HCT116 (cell line): ENCODE data around the gene GRSF1. TPM values are rescaled to one million over a fixed set of nuclear protein-coding genes. Genes with fewer than 3 reads are reported as not detected.

ENCODE experiments used
- ATAC-seq: fragments of 200-7000 bp; cut with Tn5 transposase; 2 replicates; pipeline ENCODE4 v1.9.1; 2020; ENCODE audit warnings: mild to moderate bottlenecking, moderate library complexity
- BruUV-seq: library from RNA; stranded (reverse); fragments of 400-500 nt; replicated peaks from 2 replicates; lab custom pipeline; 2021; lab: Mats Ljungman, UMichigan
- CTCF ChIA-PET: fragments of 300-600 bp; sonication (Branson Sonifier 250); formaldehyde crosslinking; loops from one replicate; lab custom pipeline; 2021; ENCODE audit warnings: antibody characterized with exemption; lab: Charles Lee
- POLR2A ChIA-PET: fragments of 300-600, 350-600 bp; sonication (Branson Sonifier 250); formaldehyde crosslinking; loops from one replicate; lab custom pipeline; 2021; ENCODE audit warnings: antibody characterized with exemption; lab: Charles Lee
- RAD21 ChIA-PET, 2 experiments: fragments of 300-600 bp; sonication (Branson Sonifier 250); formaldehyde crosslinking; loops; one replicate each; lab custom pipeline; 2023; ENCODE audit warnings: low total read pairs in 2 of 2; ENCODE audit not compliant: uncharacterized antibody in 2 of 2, unreplicated experiment in 2 of 2, low non-redundant PET in 1 of 2; lab: Charles Lee
- DNase-seq: peaks from one replicate; pipeline ENCODE4 v3.0.0-alpha.2; 2010; ENCODE audit warnings: low read depth, low spot score
- H2AFZ ChIP-seq: fragments of 200-600 bp; shearing (Covaris generic), sonication (generic); 2 replicates; pipeline ENCODE4 v1.6.1; 2017; ENCODE audit warnings: low read depth, mixed run types, mixed read lengths, antibody characterized with exemption, low read length; ENCODE audit not compliant: poor library complexity, severe bottlenecking
- H3K27ac ChIP-seq: 2 replicates; pipeline ENCODE4 v1.5.1; 2012; ENCODE audit warnings: low read depth, low read length
- H3K27me3 ChIP-seq: fragments of 200-600 bp; sonication (generic); 2 replicates; pipeline ENCODE4 v1.6.1; 2016; ENCODE audit warnings: mixed run types, low read length, mixed read lengths; ENCODE audit not compliant: insufficient read depth
- H3K36me3 ChIP-seq, 2 experiments: fragments of 200-500 bp in 1 of 2; fragments of 200-600 bp in 1 of 2; sonication (Bioruptor generic) in 1 of 2; sonication (generic) in 1 of 2; 2 replicates each; pipeline versions ENCODE4 v1.5.1 to v1.6.1; 2014 to 2016; ENCODE audit warnings: low read length in 2 of 2, inconsistent platforms in 1 of 2, mixed read lengths in 1 of 2, mixed run types in 1 of 2; ENCODE audit not compliant: insufficient read depth in 2 of 2, control insufficient read depth in 1 of 2
- H3K4me1 ChIP-seq, 2 experiments: fragments of 200-600 bp in 1 of 2; sonication (generic) in 1 of 2; 2 replicates each; pipeline versions ENCODE4 v1.5.1 to v1.6.1; 2012 to 2017; ENCODE audit warnings: low read length in 2 of 2, inconsistent platforms in 1 of 2, mild to moderate bottlenecking in 1 of 2, mixed read lengths in 1 of 2, mixed run types in 1 of 2, moderate library complexity in 1 of 2; ENCODE audit not compliant: insufficient read depth in 2 of 2, control insufficient read depth in 1 of 2
- H3K4me2 ChIP-seq: fragments of 200-600 bp; sonication (generic); 2 replicates; pipeline ENCODE4 v1.6.1; 2017; ENCODE audit warnings: mixed run types, low read length, mixed read lengths
- H3K4me3 ChIP-seq, 2 experiments: fragments of 200-600 bp in 1 of 2; sonication (generic) in 1 of 2; replicated peaks in 1 of 2; 2 replicates each; pipeline ENCODE4 v1.5.1; 2011 to 2016; ENCODE audit warnings: low read length in 2 of 2, control low read depth in 1 of 2, low read depth in 1 of 2, mild to moderate bottlenecking in 1 of 2, mixed read lengths in 1 of 2, mixed run types in 1 of 2
- H3K79me2 ChIP-seq: fragments of 200-600 bp; sonication (generic); 2 replicates; pipeline ENCODE4 v1.6.1; 2017; ENCODE audit warnings: mild to moderate bottlenecking, mixed run types, low read length, moderate library complexity, mixed read lengths; ENCODE audit not compliant: insufficient read depth
- H3K9ac ChIP-seq: fragments of 200-600 bp; sonication (generic); 2 replicates; pipeline ENCODE4 v1.6.1; 2016; ENCODE audit warnings: low read length, mixed read lengths
- H3K9me2 ChIP-seq: fragments of 200-600 bp; sonication (generic), shearing (Covaris generic); 2 replicates; pipeline ENCODE4 v1.6.1; 2017; ENCODE audit warnings: mixed run types, mild to moderate bottlenecking, moderate library complexity; ENCODE audit not compliant: insufficient read depth
- H3K9me3 ChIP-seq, 2 experiments: fragments of 200-500 bp in 1 of 2; fragments of 200-600 bp in 1 of 2; sonication (Bioruptor generic) in 1 of 2; sonication (generic) in 1 of 2; 2 replicates each; pipeline ENCODE4 v1.6.1; 2014 to 2017; ENCODE audit warnings: low read length in 2 of 2, mixed read lengths in 2 of 2, inconsistent platforms in 1 of 2, low read depth in 1 of 2, mild to moderate bottlenecking in 1 of 2, mixed run types in 1 of 2, moderate library complexity in 1 of 2; ENCODE audit not compliant: control insufficient read depth in 1 of 2, insufficient read depth in 1 of 2
- H4K20me1 ChIP-seq: fragments of 200-600 bp; sonication (generic), shearing (Covaris generic); 2 replicates; pipeline ENCODE4 v1.6.1; 2017; ENCODE audit warnings: mixed run types, mild to moderate bottlenecking, moderate library complexity; ENCODE audit not compliant: insufficient read depth
- ATF3 ChIP-seq: IDR thresholded peaks from 2 replicates; pipeline ENCODE4 v1.6.1; 2012
- CEBPB ChIP-seq: IDR thresholded peaks from 2 replicates; pipeline ENCODE4 v1.6.1; 2012; ENCODE audit warnings: low read depth
- EZH2 ChIP-seq: fragments of 200-600 bp; sonication (generic); IDR thresholded peaks from 2 replicates; pipeline ENCODE4 v1.6.1; 2017; ENCODE audit warnings: antibody characterized with exemption, mixed run types
- JUND ChIP-seq: IDR thresholded peaks from 2 replicates; pipeline ENCODE4 v1.6.1; 2012
- POLR2A ChIP-seq: IDR thresholded peaks from 2 replicates; pipeline ENCODE4 v1.7.0; 2011; ENCODE audit warnings: borderline replicate concordance; ENCODE audit not compliant: insufficient read depth, insufficient read length; ENCODE audit errors: extremely low read depth
- POLR2AphosphoS5 ChIP-seq: IDR thresholded peaks from 2 replicates; pipeline ENCODE4 v1.6.1; 2011; ENCODE audit warnings: mild to moderate bottlenecking, low read depth, low read length, moderate library complexity
- RAD21 ChIP-seq: IDR thresholded peaks from 2 replicates; pipeline ENCODE4 v1.6.1; 2012; ENCODE audit warnings: low read depth, mild to moderate bottlenecking
- REST ChIP-seq: IDR thresholded peaks from 2 replicates; pipeline ENCODE4 v1.6.1; 2012; ENCODE audit warnings: low read depth
- SIN3A ChIP-seq: IDR thresholded peaks from 2 replicates; pipeline ENCODE4 v1.6.1; 2012; ENCODE audit warnings: low read depth
- SP1 ChIP-seq: IDR thresholded peaks from 2 replicates; pipeline ENCODE4 v1.6.1; 2012; ENCODE audit warnings: low read depth
- SRF ChIP-seq: IDR thresholded peaks from 2 replicates; pipeline ENCODE4 v1.6.1; 2012; ENCODE audit warnings: low read depth
- TCF7L2 ChIP-seq: IDR thresholded peaks from 2 replicates; pipeline ENCODE4 v1.7.0; 2011; ENCODE audit warnings: borderline replicate concordance, inconsistent platforms; ENCODE audit not compliant: insufficient read depth, insufficient read length; ENCODE audit errors: extremely low read depth
- YY1 ChIP-seq: IDR thresholded peaks from 2 replicates; pipeline ENCODE4 v1.6.1; 2011; ENCODE audit warnings: low read length, low read depth, moderate library complexity, mild to moderate bottlenecking; ENCODE audit not compliant: insufficient replicate concordance; ENCODE audit errors: extremely low read depth
- ZFX ChIP-seq: fragments of 450-650 bp; IDR thresholded peaks from 2 replicates; pipeline ENCODE4 v1.6.1; 2017
- intact Hi-C: fragments of 100-400 bp; cut with micrococcal nuclease; formaldehyde crosslinking; loops from 2 replicates; pipeline ENCODE4 v1.10.0; 2022
- total RNA-seq: library from RNA; stranded (reverse); gene quantifications from one replicate; pipeline ENCODE4 v1.2.1, GENCODE V29; 2021; ENCODE audit not compliant: unreplicated experiment
- TF ChIP-seq, protein P1 (sequence below), 3 experiments: fragments of 200-600 bp in 1 of 3; sonication (generic) in 1 of 3; IDR thresholded peaks in 2 of 3; conservative IDR thresholded peaks in 1 of 3; 2 replicates each; pipeline ENCODE4 v1.5.1; 2012 to 2017; ENCODE audit warnings: low read depth in 2 of 3, low read length in 2 of 3, antibody characterized with exemption in 1 of 3, borderline replicate concordance in 1 of 3, control low read depth in 1 of 3, mild to moderate bottlenecking in 1 of 3, mixed read lengths in 1 of 3, mixed run types in 1 of 3, moderate library complexity in 1 of 3; ENCODE audit not compliant: insufficient read depth in 1 of 3
- TF ChIP-seq, protein P2 (sequence below): IDR thresholded peaks from 2 replicates; pipeline ENCODE4 v1.6.1; 2012

GRSF1 gene
- total RNA-seq, 1 experiment from 2014 or later = 131 TPM

DNA sequence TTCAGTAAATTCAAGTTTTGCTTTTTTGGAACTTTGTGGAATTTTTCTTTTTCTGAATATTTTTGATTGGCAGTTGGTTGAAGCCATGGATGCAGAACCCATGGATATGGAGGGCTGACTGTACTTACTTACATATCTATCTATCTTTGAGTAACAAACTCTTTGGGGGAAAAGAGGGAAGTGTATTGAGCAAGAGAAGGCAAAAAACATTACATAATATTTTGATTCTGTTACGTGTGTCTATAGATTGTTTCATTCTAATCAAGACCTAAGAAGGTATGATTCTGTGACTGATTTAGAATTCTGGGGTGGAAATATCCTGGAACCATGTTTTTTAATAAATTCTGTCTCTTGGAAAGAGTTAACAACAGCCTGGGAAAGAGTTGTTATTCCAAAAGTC, 31.5 kb downstream of the GRSF1 start:
- H3K27ac ChIP-seq = no peak overlapping the region
- ATAC-seq (no peak), DNase-seq (no peak)
- H3K27me3 ChIP-seq = no peaks in the 10 kb centered on the region
- H3K79me2 ChIP-seq = no peaks in the 10 kb centered on the region
- no peaks in the 10 kb centered on the region for H3K9me3 ChIP-seq
- no peak overlapping the region for H2AFZ ChIP-seq
- no peaks in the 10 kb centered on the region for H3K9me2 ChIP-seq
- no peaks in the 10 kb centered on the region for H3K36me3 ChIP-seq
- no peak overlapping the region for H3K4me3 ChIP-seq
- CTCF ChIA-PET = no interaction called here
- RAD21 ChIA-PET = no interaction called here
- intact Hi-C loops = no loop called here
- no peak overlapping the region for H3K4me2 ChIP-seq
- TF ChIP-seq ATF3 (no peak), SIN3A (no peak), POLR2A (no peak), JUND (no peak), TCF7L2 (no peak), SP1 (no peak), REST (no peak), CEBPB (no peak), RAD21 (no peak), SRF (no peak), YY1 (no peak), ZFX (no peak), POLR2AphosphoS5 (no peak), EZH2 (no peak)
- TF ChIP-seq, protein P1, sequence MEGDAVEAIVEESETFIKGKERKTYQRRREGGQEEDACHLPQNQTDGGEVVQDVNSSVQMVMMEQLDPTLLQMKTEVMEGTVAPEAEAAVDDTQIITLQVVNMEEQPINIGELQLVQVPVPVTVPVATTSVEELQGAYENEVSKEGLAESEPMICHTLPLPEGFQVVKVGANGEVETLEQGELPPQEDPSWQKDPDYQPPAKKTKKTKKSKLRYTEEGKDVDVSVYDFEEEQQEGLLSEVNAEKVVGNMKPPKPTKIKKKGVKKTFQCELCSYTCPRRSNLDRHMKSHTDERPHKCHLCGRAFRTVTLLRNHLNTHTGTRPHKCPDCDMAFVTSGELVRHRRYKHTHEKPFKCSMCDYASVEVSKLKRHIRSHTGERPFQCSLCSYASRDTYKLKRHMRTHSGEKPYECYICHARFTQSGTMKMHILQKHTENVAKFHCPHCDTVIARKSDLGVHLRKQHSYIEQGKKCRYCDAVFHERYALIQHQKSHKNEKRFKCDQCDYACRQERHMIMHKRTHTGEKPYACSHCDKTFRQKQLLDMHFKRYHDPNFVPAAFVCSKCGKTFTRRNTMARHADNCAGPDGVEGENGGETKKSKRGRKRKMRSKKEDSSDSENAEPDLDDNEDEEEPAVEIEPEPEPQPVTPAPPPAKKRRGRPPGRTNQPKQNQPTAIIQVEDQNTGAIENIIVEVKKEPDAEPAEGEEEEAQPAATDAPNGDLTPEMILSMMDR (IDR thresholded peaks at IDR 0.05 in 2 of 3, conservative IDR thresholded peaks at IDR 0.05 in 1 of 3; ENCODE audit: borderline replicate concordance in 1 of 3, insufficient read depth in 1 of 3, low read depth in 2 of 3, low read length in 2 of 3) = no peak
- TF ChIP-seq, protein P2, sequence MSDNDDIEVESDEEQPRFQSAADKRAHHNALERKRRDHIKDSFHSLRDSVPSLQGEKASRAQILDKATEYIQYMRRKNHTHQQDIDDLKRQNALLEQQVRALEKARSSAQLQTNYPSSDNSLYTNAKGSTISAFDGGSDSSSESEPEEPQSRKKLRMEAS = no peak
- no TSS peak for BruUV-seq
- no peaks in the 10 kb centered on the region for H4K20me1 ChIP-seq
- H3K4me1 ChIP-seq = no peaks in the 10 kb centered on the region
- POLR2A ChIA-PET = no interaction called here
- H3K9ac ChIP-seq = no peak overlapping the region
